Upper lobe of left lung (tissue), 6 donors: ENCODE measurements around the gene SETD5. TPM values are rescaled to one million over a fixed set of nuclear protein-coding genes. Genes with fewer than 3 reads are reported as not detected.

Experiments
- ATAC-seq, 2 donors: fragments of 200-7000 bp; cut with Tn5 transposase; one replicate each; pipeline ENCODE4 v1.9.1; 2022; ENCODE audit warnings: mild to moderate bottlenecking in 2 of 2, moderate library complexity in 2 of 2; ENCODE audit not compliant: low FRiP score in 2 of 2
- DNase-seq, 2 donors: peaks; one replicate each; pipeline ENCODE4 v3.0.0-alpha.2; 2019 to 2020
- H3K27ac ChIP-seq, 4 donors: fragments of 200-600 bp; sonication (generic); one replicate each; pipeline ENCODE4 v1.5.1; 2016 to 2019
- H3K27me3 ChIP-seq, 4 donors: fragments of 200-600 bp; sonication (generic); one replicate each; pipeline ENCODE4 v1.5.1; 2017 to 2019
- H3K36me3 ChIP-seq, 4 donors: fragments of 200-600 bp; sonication (generic); one replicate each; pipeline ENCODE4 v1.5.1; 2016 to 2019
- H3K4me1 ChIP-seq, 4 donors: fragments of 200-600 bp; sonication (generic); one replicate each; pipeline ENCODE4 v1.5.1; 2018 to 2019
- H3K4me3 ChIP-seq, 4 donors: fragments of 200-600 bp; sonication (generic); one replicate each; pipeline ENCODE4 v1.5.1; 2017 to 2019; ENCODE audit warnings: mild to moderate bottlenecking in 2 of 4, moderate library complexity in 1 of 4
- H3K9me3 ChIP-seq, 4 donors: fragments of 200-600 bp; sonication (generic); one replicate each; pipeline ENCODE4 v1.5.1; 2018 to 2019
- CTCF ChIP-seq, 6 experiments: fragments of 450-650 bp in 4 of 6; fragments of 200-600 bp in 2 of 6; sonication (generic) in 2 of 6; IDR thresholded peaks; one replicate each; pipeline ENCODE4 v1.5.1; 2016 to 2019; ENCODE audit warnings: antibody characterized with exemption in 6 of 6
- EP300 ChIP-seq, 4 donors: sonication (generic); formaldehyde crosslinking; IDR thresholded peaks; one replicate each; pipeline ENCODE4 v1.5.1; 2017; ENCODE audit warnings: antibody characterized with exemption in 4 of 4, control low read depth in 2 of 4
- POLR2A ChIP-seq, 4 donors: fragments of 450-650 bp; IDR thresholded peaks; one replicate each; pipeline ENCODE4 v1.5.1; 2016 to 2017; ENCODE audit warnings: antibody characterized with exemption in 4 of 4, mild to moderate bottlenecking in 2 of 4
- POLR2AphosphoS5 ChIP-seq, 2 donors: sonication (generic); formaldehyde crosslinking; IDR thresholded peaks; one replicate each; pipeline ENCODE4 v1.5.1; 2017; ENCODE audit warnings: antibody characterized with exemption in 2 of 2
- WGBS, 2 donors: methylation state at CpG; one replicate each; pipeline ENCODE4 v1.1.5; 2017 to 2018; 5-methylcytosine and 5-hydroxymethylcytosine counted together
- total RNA-seq, 6 donors: library from RNA; depleted of rRNA in 4 of 6; stranded (reverse); fragments of >200 nt in 4 of 6; gene quantifications; one replicate each; pipeline versions ENCODE4 v1.1.0 to v1.2.1, GENCODE V29; 2016 to 2021
- donor health status: DM: no; HTN: no; CAD: no; lungs with moderate emphysema.
- donor health status: DM: no; HTN: yes; CAD: no; lungs with severe emphysema.

Gene SETD5
- total RNA-seq, 6 donors from 2014 or later = 75.1 to 213 (median 113) TPM

GRCh38 chr3:9500108-9501050 lies 103.0 kb downstream of the SETD5 start:
- peaks cover 6 to 14% (median 10%) of the 10 kb centered on the region in 4 donors for H3K4me1 ChIP-seq
- no peaks in the 10 kb centered on the region for H3K36me3 ChIP-seq
- H3K27ac ChIP-seq = no peak overlapping the region
- TF ChIP-seq POLR2A (IDR thresholded peaks at IDR 0.05) (no peak), CTCF (IDR thresholded peaks at IDR 0.05) (peak; percentile 50 to 70 (median 58)), EP300 (IDR thresholded peaks at IDR 0.05) (no peak), POLR2AphosphoS5 (IDR thresholded peaks at IDR 0.05) (no peak)
- ATAC-seq (peak; percentile 60 to 62), DNase-seq (peak; percentile 50 to 92)
- H3K4me3 ChIP-seq = no peak overlapping the region
- no peaks in the 10 kb centered on the region for H3K9me3 ChIP-seq
- WGBS, 2 donors = 18% methylated on average over 25 to 34 of the region's 39 CpGs
- H3K27me3 ChIP-seq = peaks cover 0 to 12% (median 6%) of the 10 kb centered on the region in 4 donors

- TF ChIP-seq CTCF (IDR thresholded peaks at IDR 0.05) = no peak
- TF ChIP-seq POLR2A (IDR thresholded peaks at IDR 0.05) = no peak
- TF ChIP-seq POLR2AphosphoS5 (IDR thresholded peaks at IDR 0.05) = no peak
- no peak for TF ChIP-seq EP300 (IDR thresholded peaks at IDR 0.05)
- ATAC-seq (no peak), DNase-seq (no peak)
- no peaks in the 10 kb centered on the region for H3K9me3 ChIP-seq
- no peaks in the 10 kb centered on the region for H3K36me3 ChIP-seq
- no peak overlapping the region for H3K4me3 ChIP-seq
- 75 to 92% methylated on average over 2 to 6 of the region's 6 CpGs for WGBS, 2 donors
- H3K4me1 ChIP-seq = peaks cover 6 to 14% (median 10%) of the 10 kb centered on the region in 4 donors
- H3K27ac ChIP-seq = no peak overlapping the region
- peaks cover 0 to 12% (median 6%) of the 10 kb centered on the region in 4 donors for H3K27me3 ChIP-seq
Measured at GRCh38 chr3:9501226-9501625, 103.8 kb downstream of the SETD5 start.

- peak; percentile 72 to 87 (median 78) for TF ChIP-seq CTCF (IDR thresholded peaks at IDR 0.05)
- TF ChIP-seq EP300 (IDR thresholded peaks at IDR 0.05) = no peak
- no peak for TF ChIP-seq POLR2A (IDR thresholded peaks at IDR 0.05)
- Histone ChIP-seq H3K27me3 (peaks cover 0 to 12% (median 6%) of the 10 kb centered on the region in 4 donors), H3K27ac (no peak overlapping the region), H3K36me3 (no peaks in the 10 kb centered on the region), H3K9me3 (no peaks in the 10 kb centered on the region), H3K4me1 (peaks cover 6 to 14% (median 10%) of the 10 kb centered on the region in 4 donors), H3K4me3 (no peak overlapping the region)
- ATAC-seq (peak in 1 of 2 donors; percentile 59), DNase-seq (peak in 1 of 2 donors; percentile 68)
- WGBS, 2 donors = 0 to 3% methylated on average over 4 of the region's 4 CpGs
Measured at GRCh38 chr3:9503283-9503682, 105.9 kb downstream of the SETD5 start.

- H3K27ac ChIP-seq = no peak overlapping the region
- no peaks in the 10 kb centered on the region for H3K4me1 ChIP-seq
- H3K27me3 ChIP-seq = peaks cover 0 to 5% (median 0%) of the 10 kb centered on the region in 4 donors
- H3K4me3 ChIP-seq = no peak overlapping the region
- 54 to 64% methylated on average over 10 to 14 of the region's 14 CpGs for WGBS, 2 donors
- DNase-seq = no peak
- TF ChIP-seq POLR2AphosphoS5 (IDR thresholded peaks at IDR 0.05) (no peak), CTCF (IDR thresholded peaks at IDR 0.05) (no peak), POLR2A (IDR thresholded peaks at IDR 0.05) (no peak), EP300 (IDR thresholded peaks at IDR 0.05) (no peak)
- ATAC-seq = peak in 1 of 2 donors; percentile 12
- no peaks in the 10 kb centered on the region for H3K9me3 ChIP-seq
- H3K36me3 ChIP-seq = no peaks in the 10 kb centered on the region
Measured at GRCh38 chr3:9507586-9508578, 110.5 kb downstream of the SETD5 start.
